Transverse colon (tissue), 4 donors: ENCODE measurements around the gene PIAS1. TPM values are rescaled to one million over a fixed set of nuclear protein-coding genes. Genes with fewer than 3 reads are reported as not detected.

Experiments
- DNase-seq: peaks from one replicate; pipeline ENCODE4 v3.0.0-alpha.2; 2019
- H3K27ac ChIP-seq, 4 donors: fragments of 200-600 bp; sonication (generic); 2 replicates each; pipeline ENCODE4 v1.5.1; 2016 to 2018; ENCODE audit warnings: inconsistent platforms in 4 of 4
- H3K27me3 ChIP-seq: fragments of 200-600 bp; sonication (generic); 2 replicates; pipeline ENCODE4 v1.5.1; 2017; ENCODE audit warnings: inconsistent platforms
- H3K36me3 ChIP-seq, 4 donors: fragments of 200-600 bp; sonication (generic); 2 replicates each; pipeline ENCODE4 v1.5.1; 2017 to 2019; ENCODE audit warnings: inconsistent platforms in 4 of 4
- H3K4me1 ChIP-seq, 4 donors: fragments of 200-600 bp; sonication (generic); 2 replicates each; pipeline ENCODE4 v1.5.1; 2017 to 2020; ENCODE audit warnings: inconsistent platforms in 4 of 4
- H3K4me3 ChIP-seq, 4 donors: fragments of 200-600 bp; sonication (generic); 1 replicate in 1 of 4; 2 replicates in 3 of 4; pipeline versions ENCODE4 v1.5.1 to v1.6.1; 2017 to 2019; ENCODE audit warnings: inconsistent platforms in 4 of 4
- H3K9me3 ChIP-seq, 2 donors: fragments of 200-600 bp; sonication (generic); 2 replicates each; pipeline ENCODE4 v1.5.1; 2017 to 2019; ENCODE audit warnings: inconsistent platforms in 2 of 2
- EP300 ChIP-seq: sonication (generic); formaldehyde crosslinking; IDR thresholded peaks from one replicate; pipeline ENCODE4 v1.6.1; 2017; ENCODE audit warnings: antibody characterized with exemption, low read depth
- POLR2A ChIP-seq: fragments of 450-650 bp; IDR thresholded peaks from one replicate; pipeline ENCODE4 v1.6.1; 2016; ENCODE audit warnings: antibody characterized with exemption, mild to moderate bottlenecking, moderate library complexity
- POLR2AphosphoS5 ChIP-seq, 3 donors: sonication (generic); formaldehyde crosslinking; IDR thresholded peaks; one replicate each; pipeline ENCODE4 v1.6.1; 2016; ENCODE audit warnings: antibody characterized with exemption in 3 of 3
- WGBS, 2 donors: methylation state at CpG; one replicate each; pipeline ENCODE4 v1.1.5; 2018; ENCODE audit warnings: low coverage in 1 of 2; 5-methylcytosine and 5-hydroxymethylcytosine counted together
- in situ Hi-C, 4 donors: fragments of 200-750 bp; cut with MboI; loops; one replicate each; pipeline versions ENCODE4 v1.15.0 to v1.15.1; 2017; ENCODE audit warnings: low sequenced_read_pairs in 3 of 4, low pct_ligation_motif_present in 1 of 4, low pct_unique_long_range_greater_than_20kb in 1 of 4
- intact Hi-C: fragments of 100-400 bp; cut with DNase I; formaldehyde crosslinking; loops from one replicate; pipeline ENCODE4 v1.15.1; 2023; ENCODE audit warnings: low total_unique reads
- total RNA-seq, 4 donors: library from RNA; depleted of rRNA; stranded (reverse); fragments of >200 nt; gene quantifications; one replicate each; pipeline ENCODE4 v1.1.0, GENCODE V29; 2016
- TF ChIP-seq, protein P1 (sequence below), 5 experiments: fragments of 200-600 bp in 3 of 5; fragments of 450-650 bp in 2 of 5; sonication (generic) in 3 of 5; IDR thresholded peaks; 1 replicate in 2 of 5; 2 replicates in 3 of 5; pipeline ENCODE4 v1.5.1; 2016 to 2017; ENCODE audit warnings: antibody characterized with exemption in 5 of 5, inconsistent platforms in 3 of 5, mild to moderate bottlenecking in 2 of 5, moderate library complexity in 1 of 5

The PIAS1 gene
- total RNA-seq, 4 donors from 2014 or later, result 34.0 to 141 (median 55.4) TPM

GRCh38 chr15:68103603-68104002 is 49.5 kb downstream of the PIAS1 start:
- intact Hi-C loops (no loop called here), in situ Hi-C loops (no loop called here)
- 97% methylated on average over 6 of the region's 6 CpGs for WGBS, 2 donors
- Histone ChIP-seq H3K4me1 (peaks cover 0 to 32% (median 11%) of the 10 kb centered on the region in 4 donors), H3K27me3 (no peaks in the 10 kb centered on the region), H3K36me3 (peaks cover 0 to 8% (median 4%) of the 10 kb centered on the region in 4 donors), H3K4me3 (no peak overlapping the region), H3K27ac (no peak overlapping the region), H3K9me3 (no peaks in the 10 kb centered on the region)
- DNase-seq, result no peak
- TF ChIP-seq POLR2AphosphoS5 (IDR thresholded peaks at IDR 0.05), result no peak

DNA sequence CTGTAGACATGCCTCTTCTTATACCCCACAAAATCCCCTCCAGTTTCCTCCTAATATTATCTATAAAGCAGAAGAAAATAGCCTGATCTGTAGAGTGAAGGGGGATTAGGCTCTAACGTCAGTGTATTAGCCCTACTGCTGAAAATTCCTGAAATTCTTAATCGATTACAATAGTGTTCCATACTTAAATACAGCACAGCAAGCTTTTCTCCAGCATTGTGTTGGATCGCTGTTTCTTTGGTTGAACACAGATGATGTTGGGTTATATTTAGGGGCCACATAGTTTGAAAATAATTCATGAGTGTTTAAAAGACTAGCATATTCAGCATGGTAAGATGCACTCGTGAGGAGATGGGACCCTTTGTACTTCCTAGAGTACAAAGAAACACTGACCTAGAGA is 52.5 kb downstream of the PIAS1 start:
- Histone ChIP-seq H3K27me3 (no peaks in the 10 kb centered on the region), H3K27ac (no peak overlapping the region), H3K36me3 (peaks cover 0 to 8% (median 4%) of the 10 kb centered on the region in 4 donors), H3K4me1 (peaks cover 0 to 25% (median 12%) of the 10 kb centered on the region in 4 donors), H3K4me3 (no peak overlapping the region), H3K9me3 (no peaks in the 10 kb centered on the region)
- 63% methylated on average over 4 of the region's 4 CpGs; no CpG with 5 or more reads in 1 of the 2 donors for WGBS, 2 donors
- in situ Hi-C loops, result no loop called here
- intact Hi-C loops, result no loop called here
- no peak for DNase-seq
- TF ChIP-seq EP300 (no peak), POLR2A (no peak), POLR2AphosphoS5 (IDR thresholded peaks at IDR 0.05) (no peak)
- TF ChIP-seq, protein P1, sequence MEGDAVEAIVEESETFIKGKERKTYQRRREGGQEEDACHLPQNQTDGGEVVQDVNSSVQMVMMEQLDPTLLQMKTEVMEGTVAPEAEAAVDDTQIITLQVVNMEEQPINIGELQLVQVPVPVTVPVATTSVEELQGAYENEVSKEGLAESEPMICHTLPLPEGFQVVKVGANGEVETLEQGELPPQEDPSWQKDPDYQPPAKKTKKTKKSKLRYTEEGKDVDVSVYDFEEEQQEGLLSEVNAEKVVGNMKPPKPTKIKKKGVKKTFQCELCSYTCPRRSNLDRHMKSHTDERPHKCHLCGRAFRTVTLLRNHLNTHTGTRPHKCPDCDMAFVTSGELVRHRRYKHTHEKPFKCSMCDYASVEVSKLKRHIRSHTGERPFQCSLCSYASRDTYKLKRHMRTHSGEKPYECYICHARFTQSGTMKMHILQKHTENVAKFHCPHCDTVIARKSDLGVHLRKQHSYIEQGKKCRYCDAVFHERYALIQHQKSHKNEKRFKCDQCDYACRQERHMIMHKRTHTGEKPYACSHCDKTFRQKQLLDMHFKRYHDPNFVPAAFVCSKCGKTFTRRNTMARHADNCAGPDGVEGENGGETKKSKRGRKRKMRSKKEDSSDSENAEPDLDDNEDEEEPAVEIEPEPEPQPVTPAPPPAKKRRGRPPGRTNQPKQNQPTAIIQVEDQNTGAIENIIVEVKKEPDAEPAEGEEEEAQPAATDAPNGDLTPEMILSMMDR (IDR thresholded peaks at IDR 0.05), result no peak

GRCh38 chr15:68107142-68107541 is 53.0 kb downstream of the PIAS1 start:
- no peak for DNase-seq
- Histone ChIP-seq H3K4me3 (no peak overlapping the region), H3K27ac (no peak overlapping the region), H3K4me1 (peaks cover 0 to 25% (median 12%) of the 10 kb centered on the region in 4 donors), H3K27me3 (no peaks in the 10 kb centered on the region), H3K36me3 (peaks cover 0 to 8% (median 4%) of the 10 kb centered on the region in 4 donors), H3K9me3 (no peaks in the 10 kb centered on the region)
- in situ Hi-C loops, result no loop called here
- TF ChIP-seq EP300, result no peak
- no peak for TF ChIP-seq POLR2A
- TF ChIP-seq POLR2AphosphoS5 (IDR thresholded peaks at IDR 0.05), result no peak
- TF ChIP-seq, protein P1 (IDR thresholded peaks at IDR 0.05), result no peak
- intact Hi-C loops, result no loop called here

GRCh38 chr15:68112706-68113105 is 58.6 kb downstream of the PIAS1 start:
- in situ Hi-C loops, result no loop called here
- 55 to 57% methylated on average over 3 of the region's 3 CpGs for WGBS, 2 donors
- Histone ChIP-seq H3K36me3 (no peaks in the 10 kb centered on the region), H3K9me3 (no peaks in the 10 kb centered on the region), H3K4me3 (no peak overlapping the region), H3K27me3 (no peaks in the 10 kb centered on the region), H3K27ac (no peak overlapping the region), H3K4me1 (peaks cover 0 to 46% (median 18%) of the 10 kb centered on the region in 4 donors)
- TF ChIP-seq, protein P1 (IDR thresholded peaks at IDR 0.05), result no peak
- TF ChIP-seq POLR2A (no peak), POLR2AphosphoS5 (IDR thresholded peaks at IDR 0.05) (no peak), EP300 (no peak)
- intact Hi-C loops, result no loop called here
- no peak for DNase-seq

- Histone ChIP-seq H3K27ac (peak overlapping the region in 1 of 4 donors; percentile 64), H3K27me3 (no peaks in the 10 kb centered on the region), H3K36me3 (no peaks in the 10 kb centered on the region), H3K9me3 (no peaks in the 10 kb centered on the region), H3K4me3 (no peak overlapping the region), H3K4me1 (peaks cover 0 to 44% (median 18%) of the 10 kb centered on the region in 4 donors)
- in situ Hi-C loops (no loop called here), intact Hi-C loops (no loop called here)
- no peak for DNase-seq
- TF ChIP-seq EP300 (no peak), POLR2AphosphoS5 (IDR thresholded peaks at IDR 0.05) (no peak), POLR2A (no peak)
- TF ChIP-seq, protein P1 (IDR thresholded peaks at IDR 0.05), result no peak
Measured at GRCh38 chr15:68113273-68113672, 59.2 kb downstream of the PIAS1 start.
